ENCODE measurements around the gene EZR.

DNA sequence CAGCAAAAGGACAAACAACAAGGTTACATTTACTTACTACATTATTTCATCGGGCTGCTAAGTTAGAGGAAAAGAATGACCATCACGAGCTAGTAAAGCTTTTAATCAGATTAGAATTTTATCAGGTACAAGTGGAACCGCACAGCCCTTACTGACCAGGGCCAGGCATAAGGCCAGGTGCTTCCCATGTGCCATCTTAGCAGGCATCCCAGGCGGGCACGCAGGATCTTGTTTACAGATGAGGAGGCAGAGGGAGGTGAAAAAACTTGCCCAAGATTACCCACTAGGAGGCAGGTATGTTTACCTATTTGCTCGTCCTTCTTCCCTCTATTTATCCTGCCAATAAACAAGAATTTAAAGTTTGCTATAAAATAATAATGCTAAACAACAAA, 10.7 kb downstream of the EZR start:
- TF ChIP-seq POLR2A (IDR thresholded peaks at IDR 0.05; ENCODE audit: low read length) (no peak), GATA1 (IDR thresholded peaks at IDR 0.05; ENCODE audit: low read depth, low read length) (no peak)
